AG04449 (cell line): ENCODE measurements around the gene SLC5A10.
"Not testable (repeated sequence)": the region's sequence is repeated elsewhere in the genome, so short reads cannot be mapped to it uniquely, and the experiment has no call there.

Experiments
- CTCF ChIA-PET: fragments of 350-600 bp; formaldehyde crosslinking; extraction: SDS; loops from one replicate; lab custom pipeline; 2021; ENCODE audit warnings: antibody characterized with exemption; lab: Yijun Ruan, JAX
- POLR2A ChIA-PET: fragments of 400-600, 350-600 bp; formaldehyde crosslinking; extraction: SDS; loops from one replicate; lab custom pipeline; 2020; ENCODE audit warnings: antibody characterized with exemption, inconsistent platforms; lab: Yijun Ruan, JAX
- DNase-seq: peaks from one replicate; pipeline ENCODE4 v3.0.0-alpha.2; 2010; ENCODE audit warnings: low read depth, low spot score
- H3K4me3 ChIP-seq: 2 replicates; pipeline ENCODE4 v1.5.1; 2011; ENCODE audit warnings: low read depth, mild to moderate bottlenecking, control low read depth, low read length
- CTCF ChIP-seq: IDR thresholded peaks from one replicate; pipeline ENCODE4 v1.5.1; 2011; ENCODE audit warnings: mild to moderate bottlenecking, moderate library complexity, low read length, control low read depth, inconsistent platforms; ENCODE audit not compliant: insufficient read depth; ENCODE audit errors: missing control alignments

SLC5A10 gene

DNA sequence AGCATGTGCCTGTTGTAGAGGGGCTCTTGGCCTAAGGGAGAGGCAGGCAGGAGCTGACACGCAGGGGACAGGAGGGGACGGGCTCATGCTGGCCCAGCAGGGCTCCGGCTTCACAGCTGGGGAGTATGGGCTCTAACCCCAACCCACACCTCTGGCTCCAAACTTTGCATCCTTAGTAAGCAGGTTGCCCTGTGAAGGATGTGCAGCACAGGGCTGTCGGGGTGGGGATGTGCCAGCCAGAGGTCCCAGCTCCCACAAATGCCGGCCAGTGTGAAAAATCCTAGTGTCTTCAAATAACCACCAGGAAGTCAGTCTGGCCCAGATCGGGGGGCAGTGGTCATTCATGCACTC, 66.6 kb downstream of the SLC5A10 start:
- TF ChIP-seq CTCF: no peak
- POLR2A ChIA-PET: no interaction called here
- no peak overlapping the region for H3K4me3 ChIP-seq
- no peak for DNase-seq
- CTCF ChIA-PET: interaction anchor here (1.0 kb wide), 1 partner anchor 57 kb away, joined by 4 read pairs; no protein-coding TSS in a partner anchor

- no peak for TF ChIP-seq CTCF
- DNase-seq: no peak
- H3K4me3 ChIP-seq: no peak overlapping the region
- ChIA-PET POLR2A (no interaction called here), CTCF (no interaction called here)
Observed at GRCh38 chr17:19019041-19019941, 67.3 kb downstream of the SLC5A10 start.

- H3K4me3 ChIP-seq: no peak overlapping the region
- CTCF ChIA-PET: no interaction called here
- POLR2A ChIA-PET: no interaction called here
- no peak for TF ChIP-seq CTCF
- DNase-seq: no peak
Observed at GRCh38 chr17:19020016-19020415, 68.1 kb downstream of the SLC5A10 start.

DNA sequence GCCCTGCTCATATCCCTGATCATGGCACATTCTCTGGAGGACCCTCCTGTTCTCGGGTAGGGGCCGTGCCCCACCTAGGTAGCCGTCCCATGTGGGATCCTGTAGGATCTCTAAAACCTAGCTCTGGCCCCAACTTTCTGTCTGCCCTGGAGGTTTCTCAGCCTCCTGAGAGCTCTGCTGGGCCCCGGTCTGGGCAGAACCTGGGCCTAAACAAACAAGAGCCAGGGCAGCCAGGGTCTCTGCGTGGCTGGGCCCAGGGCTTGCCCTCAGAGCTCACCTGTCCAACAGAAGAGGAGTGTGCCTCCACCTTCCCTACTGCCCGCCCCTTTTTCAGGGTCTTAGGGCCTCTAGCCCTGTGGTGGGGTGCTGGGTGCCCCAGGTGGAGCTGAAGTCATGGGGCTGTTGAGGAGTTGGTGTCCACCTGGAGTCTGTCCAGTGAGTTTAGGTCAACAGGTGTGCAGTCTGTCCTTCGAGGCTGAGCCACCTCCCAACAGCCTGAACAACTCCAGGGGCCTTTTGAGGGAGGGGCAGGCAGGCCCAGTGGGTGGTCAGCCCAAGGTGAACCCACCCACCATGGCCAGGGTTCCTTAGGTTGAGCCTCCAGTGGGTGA, 69.2 kb downstream of the SLC5A10 start:
- POLR2A ChIA-PET, DNase-seq, H3K4me3 ChIP-seq, CTCF ChIA-PET: not testable (repeated sequence)

- H3K4me3 ChIP-seq: no peak overlapping the region
- CTCF ChIA-PET: interaction anchor here (2.2 kb wide), 1 partner anchor 61 kb away, joined by 13 read pairs; no protein-coding TSS in a partner anchor
- no peak for DNase-seq
- TF ChIP-seq CTCF: no peak
- POLR2A ChIA-PET: no interaction called here
Observed at GRCh38 chr17:19021622-19022083, 69.7 kb downstream of the SLC5A10 start.

- no peak for TF ChIP-seq CTCF
- ChIA-PET POLR2A (no interaction called here), CTCF (interaction anchor here (0.9 to 2.2 kb wide), 2 partner anchors 62 to 63 kb away, joined by 3 to 13 read pairs; no protein-coding TSS in a partner anchor)
- DNase-seq: no peak
- no peak overlapping the region for H3K4me3 ChIP-seq
Observed at GRCh38 chr17:19022128-19022527, 70.2 kb downstream of the SLC5A10 start.
